HepG2 (cell line): Measurements from ENCODE around the gene AKTIP. TPM values are rescaled to one million over a fixed set of nuclear protein-coding genes. Genes with fewer than 3 reads are reported as not detected.

Experiments used
- ATAC-seq: fragments of 200-7000 bp; cut with Tn5 transposase; 3 replicates; pipeline ENCODE4 v1.9.1; 2020; ENCODE audit warnings: mild to moderate bottlenecking, moderate library complexity
- BruUV-seq: library from RNA; stranded (reverse); fragments of 400-500 nt; replicated peaks from 2 replicates; lab custom pipeline; 2021; lab: Mats Ljungman, UMichigan
- CTCF ChIA-PET: fragments of 300-600 bp; formaldehyde crosslinking; extraction: SDS; loops from one replicate; lab custom pipeline; 2021; ENCODE audit warnings: low total read pairs, inconsistent platforms, low intra/inter-chr PET ratio; lab: Yijun Ruan, JAX
- POLR2A ChIA-PET: fragments of 350-600 bp; sonication (Branson Sonifier 250); formaldehyde crosslinking; loops from one replicate; lab custom pipeline; 2020; ENCODE audit warnings: antibody characterized with exemption, inconsistent platforms; lab: Yijun Ruan, JAX
- DNase-seq: peaks from one replicate; pipeline ENCODE4 v3.0.0-alpha.2; 2015; ENCODE audit warnings: low spot score
- FAIRE-seq: peaks from 3 replicates; lab custom pipeline; 2011; peaks lifted over from hg19 to GRCh38; lab: Jason Lieb, UNC
- H2AFZ ChIP-seq: one replicate; pipeline ENCODE4 v1.6.1; 2011; ENCODE audit warnings: low read length, inconsistent platforms
- H3K27ac ChIP-seq: fragments of 300-600 bp; 3 replicates; pipeline ENCODE4 v1.8.0; 2011; ENCODE audit warnings: mixed run types, mild to moderate bottlenecking, mixed read lengths, low read length, inconsistent platforms; ENCODE audit not compliant: insufficient read depth; ENCODE audit errors: extremely low read length
- H3K27me3 ChIP-seq, 2 experiments: fragments of 200-600 bp in 1 of 2; 2 replicates in 1 of 2; 3 replicates in 1 of 2; pipeline versions ENCODE4 v1.6.0 to v1.8.0; 2011; ENCODE audit warnings: low read length in 2 of 2, mild to moderate bottlenecking in 2 of 2, moderate library complexity in 2 of 2, inconsistent platforms in 1 of 2; ENCODE audit not compliant: insufficient read depth in 2 of 2, control insufficient read depth in 1 of 2
- H3K36me3 ChIP-seq, 2 experiments: fragments of 200-600 bp in 1 of 2; replicated peaks in 1 of 2; 2 replicates in 1 of 2; 3 replicates in 1 of 2; pipeline versions ENCODE4 v1.5.1 to v1.8.0; 2011; ENCODE audit warnings: low read length in 2 of 2, inconsistent platforms in 1 of 2; ENCODE audit not compliant: insufficient read depth in 2 of 2, control insufficient read depth in 1 of 2
- H3K4me1 ChIP-seq: 2 replicates; pipeline ENCODE4 v1.5.1; 2012; ENCODE audit warnings: low read length, inconsistent platforms; ENCODE audit not compliant: insufficient read depth
- H3K4me2 ChIP-seq: 2 replicates; pipeline ENCODE4 v1.6.0; 2011; ENCODE audit warnings: low read depth, low read length, inconsistent platforms
- H3K4me3 ChIP-seq, 3 experiments: fragments of 200-600 bp in 1 of 3; sonication (generic), shearing (Covaris generic) in 1 of 3; replicated peaks in 1 of 3; 2 replicates each; pipeline ENCODE4 v1.5.1; 2011 to 2016; ENCODE audit warnings: low read length in 3 of 3, inconsistent platforms in 2 of 3, low read depth in 2 of 3, mild to moderate bottlenecking in 2 of 3, control low read depth in 1 of 3, mixed read lengths in 1 of 3; ENCODE audit not compliant: insufficient read depth in 1 of 3
- H3K79me2 ChIP-seq: one replicate; pipeline ENCODE4 v1.6.1; 2011; ENCODE audit warnings: low read length, inconsistent platforms; ENCODE audit not compliant: insufficient read depth
- H3K9ac ChIP-seq: 2 replicates; pipeline ENCODE4 v1.6.0; 2011; ENCODE audit warnings: mild to moderate bottlenecking, low read depth, low read length, inconsistent platforms; ENCODE audit not compliant: insufficient read depth
- H3K9me3 ChIP-seq: 2 replicates; pipeline ENCODE4 v1.5.1; 2012; ENCODE audit warnings: mild to moderate bottlenecking, low read length
- H4K20me1 ChIP-seq: 2 replicates; pipeline ENCODE4 v1.6.0; 2011; ENCODE audit warnings: inconsistent platforms, mild to moderate bottlenecking, low read length, moderate library complexity; ENCODE audit not compliant: insufficient read depth
- CEBPG ChIP-seq: IDR thresholded peaks from 2 replicates; pipeline ENCODE4 v1.6.1; 2016
- ESRRA ChIP-seq: sonication (generic); formaldehyde crosslinking; IDR thresholded peaks from 2 replicates; pipeline ENCODE4 v1.5.1; 2020; ENCODE audit warnings: mild to moderate bottlenecking, low read depth, missing genetic modification reagents
- JUNB ChIP-seq: sonication (generic); formaldehyde crosslinking; IDR thresholded peaks from 2 replicates; pipeline ENCODE4 v1.8.0; 2022; ENCODE audit warnings: missing genetic modification reagents, mild to moderate bottlenecking, borderline replicate concordance
- KDM2A ChIP-seq: sonication (generic); formaldehyde crosslinking; IDR thresholded peaks from 2 replicates; pipeline ENCODE4 v1.4.0; 2020; ENCODE audit warnings: low read depth, missing genetic modification reagents, borderline replicate concordance
- KDM5A ChIP-seq: fragments of 200-600 bp; sonication (generic); IDR thresholded peaks from 2 replicates; pipeline ENCODE4 v1.7.0; 2018; ENCODE audit warnings: antibody characterized with exemption, mild to moderate bottlenecking, low read length, borderline replicate concordance
- KDM6A ChIP-seq: IDR thresholded peaks from 2 replicates; pipeline ENCODE4 v1.6.1; 2016; ENCODE audit warnings: low read depth
- MYPOP ChIP-seq: sonication (generic); formaldehyde crosslinking; IDR thresholded peaks from 2 replicates; pipeline ENCODE4 v1.8.1; 2023; ENCODE audit warnings: mild to moderate bottlenecking, moderate library complexity, missing genetic modification reagents
- NFATC3 ChIP-seq: sonication (generic); formaldehyde crosslinking; IDR thresholded peaks from 2 replicates; pipeline ENCODE4 v1.5.1; 2020; ENCODE audit warnings: mild to moderate bottlenecking, missing genetic modification reagents
- NFIC ChIP-seq: IDR thresholded peaks from 2 replicates; pipeline ENCODE4 v1.6.1; 2012; ENCODE audit warnings: mild to moderate bottlenecking, low read length, inconsistent platforms
- NFKB2 ChIP-seq: sonication (generic); formaldehyde crosslinking; IDR thresholded peaks from 2 replicates; pipeline ENCODE4 v1.4.0; 2020; ENCODE audit warnings: missing genetic modification reagents, borderline replicate concordance
- PLSCR1 ChIP-seq: sonication (generic); formaldehyde crosslinking; IDR thresholded peaks from 2 replicates; pipeline ENCODE4 v1.5.0; 2020; ENCODE audit warnings: missing genetic modification reagents, mild to moderate bottlenecking, borderline replicate concordance
- RXRB ChIP-seq: IDR thresholded peaks from 2 replicates; pipeline ENCODE4 v1.6.1; 2016; ENCODE audit warnings: borderline replicate concordance, missing genetic modification reagents, missing compliant biosample characterization
- SALL2 ChIP-seq: sonication (generic); formaldehyde crosslinking; IDR thresholded peaks from 2 replicates; pipeline ENCODE4 v1.8.1; 2023; ENCODE audit warnings: mild to moderate bottlenecking, missing genetic modification reagents, inconsistent platforms
- THAP7 ChIP-seq: sonication (generic); formaldehyde crosslinking; IDR thresholded peaks from 2 replicates; pipeline ENCODE4 v1.8.1; 2023; ENCODE audit warnings: mild to moderate bottlenecking, missing genetic modification reagents
- TSC22D2 ChIP-seq: sonication (generic); formaldehyde crosslinking; IDR thresholded peaks from 2 replicates; pipeline ENCODE4 v1.5.1; 2020; ENCODE audit warnings: missing genetic modification reagents, mild to moderate bottlenecking, borderline replicate concordance
- ZNF17 ChIP-seq: sonication (generic); formaldehyde crosslinking; IDR thresholded peaks from 2 replicates; pipeline ENCODE4 v1.5.0; 2020; ENCODE audit warnings: mild to moderate bottlenecking, missing genetic modification reagents
- ZNF282 ChIP-seq: fragments of 450-650 bp; IDR thresholded peaks from 2 replicates; pipeline ENCODE4 v1.6.1; 2018; ENCODE audit not compliant: partially characterized antibody
- ZNF329 ChIP-seq: sonication (generic); formaldehyde crosslinking; IDR thresholded peaks from 2 replicates; pipeline ENCODE4 v1.9.0; 2021; ENCODE audit warnings: low read depth, mild to moderate bottlenecking, missing genetic modification reagents
- ZNF335 ChIP-seq: sonication (generic); formaldehyde crosslinking; IDR thresholded peaks from 2 replicates; pipeline ENCODE4 v1.4.0; 2020; ENCODE audit warnings: missing genetic modification reagents
- ZNF598 ChIP-seq: sonication (generic); formaldehyde crosslinking; IDR thresholded peaks from 2 replicates; pipeline ENCODE4 v1.5.1; 2020; ENCODE audit warnings: mild to moderate bottlenecking, missing genetic modification reagents, borderline replicate concordance
- ZNF619 ChIP-seq: sonication (generic); formaldehyde crosslinking; IDR thresholded peaks from 2 replicates; pipeline ENCODE4 v1.4.0; 2020; ENCODE audit warnings: mild to moderate bottlenecking, missing genetic modification reagents
- WGBS: methylation state at CpG from one replicate; pipeline ENCODE4 v1.1.6; 2017; ENCODE audit warnings: low lambda C conversion rate; 5-methylcytosine and 5-hydroxymethylcytosine counted together
- in situ Hi-C: cut with HindIII; loops from 2 replicates; pipeline ENCODE4 v1.10.0; 2017; ENCODE audit warnings: low pct_unique_long_range_greater_than_20kb; ENCODE audit not compliant: extremely low pct_ligation_motif_present
- intact Hi-C: fragments of 100-400 bp; cut with micrococcal nuclease; formaldehyde crosslinking; loops from one replicate; pipeline ENCODE4 v1.10.0; 2022; ENCODE audit not compliant: unreplicated experiment
- polyA plus RNA-seq, 8 experiments: library from polyadenylated mRNA; depleted of rRNA in 3 of 8; stranded (reverse) in 7 of 8; unstranded in 1 of 8; fragments of >200 nt; fragmentation: Illumina TruSeq in 4 of 8; extraction: Trizol in 4 of 8; gene quantifications; 2 replicates each; pipeline versions ENCODE4 v1.2.1 to v1.2.3, GENCODE V29; 2011 to 2016; ENCODE audit warnings: low read depth in 4 of 8, missing spikeins in 1 of 8, mixed read lengths in 1 of 8; ENCODE audit not compliant: insufficient read depth in 1 of 8
- total RNA-seq, 5 experiments: library from RNA; depleted of rRNA; stranded (reverse); fragments of >200 nt; fragmentation: Illumina TruSeq; extraction: Trizol; gene quantifications; 2 replicates each; pipeline ENCODE4 v1.2.3, GENCODE V29; 2016; ENCODE audit warnings: low read depth in 1 of 5
- TF ChIP-seq, protein P1 (sequence below): sonication (generic); formaldehyde crosslinking; IDR thresholded peaks from 2 replicates; pipeline ENCODE4 v1.9.0; 2021; ENCODE audit warnings: missing genetic modification reagents, borderline replicate concordance

The AKTIP gene
- total and polyA plus RNA-seq, 2 of the 13 experiments (the other 11 are each of a cell fraction or from before 2014, with no cell fraction given), result 28.8 to 49.0 TPM

DNA sequence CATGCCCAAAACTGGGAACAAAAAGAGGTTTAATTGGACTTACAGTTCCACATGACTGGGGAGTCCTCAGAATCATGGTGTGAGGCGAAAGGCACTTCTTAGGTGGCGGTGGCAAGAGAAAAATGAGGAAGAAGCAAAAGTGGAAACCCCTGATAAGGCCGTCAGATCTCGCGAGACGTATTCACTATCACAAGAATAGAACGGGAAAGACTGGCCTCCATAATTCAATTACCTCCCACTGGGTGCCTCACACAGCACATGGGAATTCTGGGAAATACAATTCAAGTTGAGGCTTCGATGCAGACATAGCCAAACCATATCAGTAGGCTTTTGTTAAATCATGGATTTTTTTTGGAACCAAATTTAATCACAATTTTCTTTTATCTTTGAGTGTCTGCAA lies 44.4 kb downstream of the AKTIP start (continued):
- TF ChIP-seq ESRRA (CRISPR knock-in tag), result no peak
- TF ChIP-seq MYPOP (CRISPR knock-in tag), result no peak
- TF ChIP-seq, protein P1, sequence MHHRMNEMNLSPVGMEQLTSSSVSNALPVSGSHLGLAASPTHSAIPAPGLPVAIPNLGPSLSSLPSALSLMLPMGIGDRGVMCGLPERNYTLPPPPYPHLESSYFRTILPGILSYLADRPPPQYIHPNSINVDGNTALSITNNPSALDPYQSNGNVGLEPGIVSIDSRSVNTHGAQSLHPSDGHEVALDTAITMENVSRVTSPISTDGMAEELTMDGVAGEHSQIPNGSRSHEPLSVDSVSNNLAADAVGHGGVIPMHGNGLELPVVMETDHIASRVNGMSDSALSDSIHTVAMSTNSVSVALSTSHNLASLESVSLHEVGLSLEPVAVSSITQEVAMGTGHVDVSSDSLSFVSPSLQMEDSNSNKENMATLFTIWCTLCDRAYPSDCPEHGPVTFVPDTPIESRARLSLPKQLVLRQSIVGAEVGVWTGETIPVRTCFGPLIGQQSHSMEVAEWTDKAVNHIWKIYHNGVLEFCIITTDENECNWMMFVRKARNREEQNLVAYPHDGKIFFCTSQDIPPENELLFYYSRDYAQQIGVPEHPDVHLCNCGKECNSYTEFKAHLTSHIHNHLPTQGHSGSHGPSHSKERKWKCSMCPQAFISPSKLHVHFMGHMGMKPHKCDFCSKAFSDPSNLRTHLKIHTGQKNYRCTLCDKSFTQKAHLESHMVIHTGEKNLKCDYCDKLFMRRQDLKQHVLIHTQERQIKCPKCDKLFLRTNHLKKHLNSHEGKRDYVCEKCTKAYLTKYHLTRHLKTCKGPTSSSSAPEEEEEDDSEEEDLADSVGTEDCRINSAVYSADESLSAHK, result no peak
- TF ChIP-seq NFATC3, result no peak
- TF ChIP-seq, all 625 proteins: peak for 0

DNA sequence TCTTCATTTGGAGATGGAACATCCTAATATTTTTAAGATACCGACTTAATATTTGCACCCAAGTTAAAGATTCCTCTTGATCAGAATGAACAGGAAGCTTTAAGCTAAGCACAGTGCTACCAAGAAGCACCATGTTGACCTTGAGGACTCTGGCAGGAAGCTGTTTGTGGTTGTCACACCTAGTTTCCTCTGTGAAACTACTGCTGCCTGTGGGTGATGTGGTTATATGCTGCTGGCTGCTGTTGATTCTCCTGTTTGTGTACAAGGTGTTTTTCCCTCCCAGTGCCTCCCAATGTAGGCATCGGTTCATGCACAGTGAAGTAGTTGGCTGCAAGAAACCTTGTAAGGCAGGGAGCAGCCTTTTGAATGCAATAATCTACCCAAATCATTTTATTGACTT lies 45.3 kb downstream of the AKTIP start:
- no peaks in the 10 kb centered on the region for H3K27me3 ChIP-seq
- in situ Hi-C loops (no loop called here), intact Hi-C loops (no loop called here)
- H3K9me3 ChIP-seq, result no peaks in the 10 kb centered on the region
- BruUV-seq, result no TSS peak
- ATAC-seq, result no peak
- ChIA-PET CTCF (no interaction called here), POLR2A (no interaction called here)
- WGBS, result 100% methylated on average over 2 of the region's 2 CpGs
- no peaks in the 10 kb centered on the region for H3K4me1 ChIP-seq
- peaks cover 18 to 76% of the 10 kb centered on the region in 2 experiments for H3K36me3 ChIP-seq
- H2AFZ ChIP-seq, result no peak overlapping the region
- H3K27ac ChIP-seq, result no peak overlapping the region
- no peak overlapping the region for H3K4me2 ChIP-seq
- no peak overlapping the region for H3K9ac ChIP-seq
- H3K4me3 ChIP-seq, result no peak overlapping the region
- TF ChIP-seq ZNF619 (CRISPR knock-in tag) (no peak), NFIC (no peak), ZNF335 (no peak), CEBPG (CRISPR knock-in tag) (no peak), RXRB (CRISPR knock-in tag) (no peak), KDM6A (CRISPR knock-in tag) (no peak), KDM2A (no peak), KDM5A (no peak), ZNF329 (CRISPR knock-in tag) (no peak), ZNF282 (no peak), PLSCR1 (no peak), ZNF598 (CRISPR knock-in tag) (no peak), ZNF17 (CRISPR knock-in tag) (no peak), JUNB (CRISPR knock-in tag) (no peak), SALL2 (CRISPR knock-in tag) (no peak), THAP7 (CRISPR knock-in tag) (no peak), TSC22D2 (no peak), NFKB2 (CRISPR knock-in tag) (no peak)
- H3K79me2 ChIP-seq, result no peaks in the 10 kb centered on the region
- H4K20me1 ChIP-seq, result no peaks in the 10 kb centered on the region
- no peak for FAIRE-seq
- no peak for DNase-seq
